GM18508 (cell line): ENCODE results near the gene NUP98.

Experiments
- ATAC-seq: cut with Tn5 transposase; IDR thresholded peaks from one replicate; pipeline ENCODE4 v1.9.1; 2021; ENCODE audit warnings: moderate number of reproducible peaks; ENCODE audit not compliant: insufficient read depth, unreplicated experiment

Gene NUP98

GRCh38 chr11:3797329-3798090 lies at the start of gene NUP98:
NUP98 (minus strand) TSS chr11:3797554; CDS start chr11:3782117, 15,437 bp downstream.
- ATAC-seq = peak; percentile 84

GRCh38 chr11:3845670-3846069 lies 48.3 kb upstream of the NUP98 start:
- ATAC-seq = no peak

GRCh38 chr11:3845246-3845645 lies 47.9 kb upstream of the NUP98 start:
- no peak for ATAC-seq

GRCh38 chr11:3843326-3843725 lies 46.0 kb upstream of the NUP98 start:
- ATAC-seq = no peak

GRCh38 chr11:3841426-3842350 lies 44.3 kb upstream of the NUP98 start:
- peak; percentile 44 for ATAC-seq

GRCh38 chr11:3840870-3841425 lies 43.6 kb upstream of the NUP98 start, which contains the start of gene RHOG:
RHOG (minus strand) TSS chr11:3840959; CDS start chr11:3828138, 12,821 bp downstream.
- peak; percentile 9 for ATAC-seq

- no peak for ATAC-seq
These were observed 42.9 kb upstream of the NUP98 start for GRCh38 chr11:3840004-3840869.

- no peak for ATAC-seq
These were observed 41.1 kb upstream of the NUP98 start for GRCh38 chr11:3838504-3838903.

GRCh38 chr11:3837793-3838192 lies 40.4 kb upstream of the NUP98 start:
- ATAC-seq = no peak

GRCh38 chr11:3836903-3837302 lies 39.5 kb upstream of the NUP98 start:
- no peak for ATAC-seq

- no peak for ATAC-seq
These were observed 38.4 kb upstream of the NUP98 start for GRCh38 chr11:3835751-3836150.

GRCh38 chr11:3834664-3835461 lies 37.5 kb upstream of the NUP98 start:
- no peak for ATAC-seq

GRCh38 chr11:3834349-3834663 lies 37.0 kb upstream of the NUP98 start:
- no peak for ATAC-seq

GRCh38 chr11:3833449-3833848 lies 36.1 kb upstream of the NUP98 start:
- ATAC-seq = no peak

- ATAC-seq = no peak
These were observed 35.5 kb upstream of the NUP98 start for GRCh38 chr11:3832816-3833215.

- ATAC-seq = no peak
These were observed 34.3 kb upstream of the NUP98 start for GRCh38 chr11:3831378-3832239.

GRCh38 chr11:3830730-3831129 lies 33.4 kb upstream of the NUP98 start:
- no peak for ATAC-seq

GRCh38 chr11:3830088-3830487 lies 32.7 kb upstream of the NUP98 start:
- no peak for ATAC-seq
